NCI-H1105 treated with DMSO at 0.1 percent for 48 hours (cell line): ENCODE results near the gene MICOS13.

ENCODE experiments used
- DNase-seq: peaks from one replicate; lab custom pipeline; 2025; lab: John Stamatoyannopoulos, UW

MICOS13 gene

DNA sequence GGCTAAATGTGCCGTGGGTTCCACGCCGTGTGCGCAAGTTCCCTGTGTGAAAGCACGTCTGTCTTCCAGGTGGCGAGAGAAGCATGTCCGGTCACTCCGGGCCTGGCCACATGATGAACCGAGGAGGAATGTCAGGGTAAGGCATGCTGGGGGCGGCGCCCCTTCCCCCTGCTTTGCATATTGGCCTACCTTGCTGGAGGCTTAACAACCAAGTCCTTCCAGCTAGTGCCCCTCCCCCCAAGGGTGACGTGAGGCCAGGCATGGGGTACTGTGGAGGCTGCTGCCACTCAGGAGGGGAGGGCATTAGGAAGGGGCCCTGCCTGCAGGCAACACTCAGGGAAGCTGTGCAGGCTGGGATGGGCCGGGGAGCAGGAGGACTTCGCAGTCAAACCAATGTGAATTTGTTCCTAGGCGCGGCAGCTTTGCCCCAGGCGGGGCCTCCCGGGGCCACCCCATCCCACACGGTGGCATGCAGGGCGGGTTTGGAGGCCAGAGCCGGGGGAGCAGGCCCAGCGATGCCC is 12.5 kb downstream of the MICOS13 start:
- DNase-seq, result no peak

DNA sequence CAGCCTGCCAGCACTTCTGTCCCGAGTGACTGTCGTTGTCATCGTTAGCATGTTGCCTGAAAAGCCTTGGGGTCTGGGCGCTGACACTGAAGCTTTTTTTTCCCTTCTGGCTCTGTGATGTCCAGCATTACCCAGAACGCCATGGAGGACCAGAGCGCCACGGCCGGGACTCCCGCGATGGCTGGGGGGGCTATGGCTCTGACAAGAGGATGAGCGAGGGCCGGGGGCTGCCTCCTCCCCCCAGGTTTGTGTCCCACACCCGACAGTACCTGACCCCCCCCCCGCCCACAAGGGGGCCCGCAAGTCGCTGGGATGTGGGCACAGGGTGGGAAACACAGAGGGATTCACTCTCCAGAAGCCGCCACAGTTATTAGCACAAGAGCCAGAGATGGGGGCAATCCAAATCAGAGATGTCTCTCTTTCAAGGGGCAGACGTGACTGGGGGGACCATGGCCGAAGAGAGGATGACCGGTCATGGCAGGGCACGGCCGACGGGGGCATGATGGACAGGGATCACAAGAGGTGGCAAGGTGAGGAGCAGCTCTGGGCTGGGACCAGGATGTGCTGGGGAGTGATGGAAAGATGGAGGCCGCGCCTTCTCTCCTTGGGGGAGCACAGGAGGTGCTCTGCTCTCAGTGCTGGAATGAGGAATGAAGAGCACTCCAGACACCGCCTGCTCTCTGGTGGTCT is 13.2 kb downstream of the MICOS13 start:
- no peak for DNase-seq

DNA sequence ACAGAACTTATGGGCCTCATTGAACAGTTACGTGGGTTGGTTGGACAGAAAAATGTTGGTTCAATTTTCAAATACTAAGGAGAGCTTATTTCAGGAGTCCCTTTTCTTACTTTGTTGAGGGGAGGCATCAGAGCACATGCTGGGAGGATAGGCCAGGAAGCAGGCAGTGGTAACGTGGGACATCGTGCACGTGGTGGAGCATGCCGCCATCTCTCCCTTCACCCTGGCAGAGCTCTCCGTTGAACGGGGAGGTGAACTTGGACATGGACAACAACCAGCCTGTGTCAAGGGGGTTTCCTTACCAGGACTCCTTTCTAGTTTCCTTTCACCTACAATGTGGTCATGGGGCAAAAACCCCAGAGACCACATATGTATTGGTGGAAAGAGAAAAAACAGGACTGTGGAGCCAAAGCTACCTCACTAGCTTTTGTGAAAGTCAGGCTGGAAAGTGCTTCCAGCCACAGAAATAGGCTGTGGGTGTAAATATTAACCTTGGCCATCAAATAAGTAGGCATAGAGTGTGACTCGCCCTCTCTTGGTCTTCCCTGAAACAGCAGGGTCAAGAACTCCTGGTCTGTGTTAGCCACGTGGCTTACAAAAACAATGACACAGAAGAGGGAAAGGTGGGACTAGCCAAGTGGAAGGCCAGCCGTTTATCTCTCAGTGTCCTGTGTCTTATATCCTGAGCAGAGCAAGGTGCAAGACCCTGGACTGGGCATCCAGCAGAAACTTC is 14.4 kb downstream of the MICOS13 start:
- DNase-seq, result no peak

DNA sequence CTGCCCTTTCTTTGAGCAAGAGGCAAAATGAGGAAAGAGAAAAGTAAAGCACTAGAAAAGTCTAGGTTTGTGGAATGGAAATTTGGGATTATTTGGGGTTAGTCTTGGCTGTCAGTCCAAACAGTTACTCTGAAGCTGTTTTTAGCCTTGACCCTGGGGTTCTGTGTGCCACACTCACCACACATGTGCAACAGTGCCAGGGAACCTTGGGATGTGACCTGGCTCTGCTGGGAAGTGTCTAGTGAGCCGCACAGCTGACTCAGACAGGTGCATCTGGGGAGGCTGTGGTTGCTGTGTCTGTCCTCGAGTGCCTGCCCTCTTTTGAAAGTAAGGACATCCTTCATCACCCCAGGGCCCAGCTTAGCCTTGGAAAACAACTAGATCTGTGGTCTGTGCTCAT is 15.8 kb downstream of the MICOS13 start:
- DNase-seq, result no peak

DNA sequence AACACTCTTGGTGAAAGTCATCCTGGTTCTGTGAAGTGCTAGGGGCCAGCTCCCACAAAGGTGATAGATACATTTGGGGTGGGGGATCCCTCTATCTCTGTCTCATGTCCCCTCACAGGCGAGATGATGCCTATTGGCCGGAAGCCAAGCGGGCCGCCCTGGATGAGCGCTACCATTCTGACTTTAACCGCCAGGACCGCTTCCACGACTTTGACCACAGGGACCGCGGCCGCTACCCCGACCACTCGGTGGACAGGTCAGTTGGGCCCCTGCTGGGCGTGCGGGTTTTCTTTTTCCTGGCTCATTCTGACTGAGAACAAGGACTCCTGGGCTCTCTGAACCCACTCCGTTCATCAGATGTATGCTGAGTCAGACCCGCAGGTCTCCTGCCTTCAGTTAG is 16.4 kb downstream of the MICOS13 start:
- no peak for DNase-seq

DNA sequence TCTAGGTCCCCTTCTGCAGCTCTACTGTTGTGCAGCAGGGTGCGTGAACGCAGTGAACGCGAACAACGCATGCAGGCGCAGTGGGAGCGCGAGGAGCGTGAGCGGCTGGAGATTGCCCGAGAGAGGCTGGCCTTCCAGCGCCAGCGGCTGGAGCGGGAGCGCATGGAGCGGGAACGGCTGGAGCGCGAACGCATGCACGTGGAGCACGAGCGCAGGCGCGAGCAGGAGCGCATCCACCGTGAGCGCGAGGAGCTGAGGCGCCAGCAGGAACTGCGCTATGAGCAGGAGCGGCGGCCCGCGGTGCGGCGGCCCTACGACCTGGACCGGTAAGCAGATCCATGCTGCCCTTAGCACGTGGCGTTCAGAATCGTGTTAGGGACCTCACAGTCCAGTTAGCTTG is 18.8 kb downstream of the MICOS13 start:
- no peak for DNase-seq

DNA sequence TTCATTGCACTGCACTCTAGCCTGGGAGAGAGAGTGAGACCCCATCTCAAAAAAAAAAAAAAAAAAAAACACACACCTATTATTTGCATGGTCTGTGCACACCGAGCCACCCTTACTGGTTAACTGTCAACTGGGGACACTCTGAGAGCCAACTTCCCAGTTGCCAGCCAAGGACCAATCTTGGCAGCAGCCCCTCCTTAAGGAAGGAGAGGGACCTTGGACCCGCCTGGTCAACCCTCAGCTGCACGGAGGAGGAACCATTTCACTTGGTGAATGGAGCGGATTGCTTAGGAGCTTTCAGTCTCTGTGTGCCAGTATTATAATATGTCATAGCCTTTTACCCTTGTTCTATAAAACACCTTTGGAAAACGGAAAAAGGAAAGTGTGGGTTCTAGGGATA is 24.9 kb downstream of the MICOS13 start:
- no peak for DNase-seq

DNA sequence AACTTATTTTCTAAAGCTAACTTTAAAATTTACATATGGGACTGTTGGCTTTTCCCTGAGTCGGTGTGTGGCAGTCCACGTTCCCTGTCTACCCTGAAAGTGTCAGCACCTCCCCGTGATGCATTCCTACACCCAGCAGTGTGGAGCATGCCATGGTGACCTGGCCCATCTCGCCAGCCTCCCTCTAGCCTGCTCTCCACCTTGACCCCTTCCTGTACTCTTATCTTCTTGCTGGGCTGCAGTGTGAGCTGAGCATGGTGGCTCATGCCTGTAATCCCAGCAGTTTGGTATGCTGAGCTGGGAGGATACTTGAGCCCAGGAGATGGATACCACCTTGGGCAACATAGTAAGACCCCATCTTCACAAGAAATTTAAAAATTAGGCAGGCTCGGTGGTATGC is 25.4 kb downstream of the MICOS13 start:
- DNase-seq, result no peak

DNA sequence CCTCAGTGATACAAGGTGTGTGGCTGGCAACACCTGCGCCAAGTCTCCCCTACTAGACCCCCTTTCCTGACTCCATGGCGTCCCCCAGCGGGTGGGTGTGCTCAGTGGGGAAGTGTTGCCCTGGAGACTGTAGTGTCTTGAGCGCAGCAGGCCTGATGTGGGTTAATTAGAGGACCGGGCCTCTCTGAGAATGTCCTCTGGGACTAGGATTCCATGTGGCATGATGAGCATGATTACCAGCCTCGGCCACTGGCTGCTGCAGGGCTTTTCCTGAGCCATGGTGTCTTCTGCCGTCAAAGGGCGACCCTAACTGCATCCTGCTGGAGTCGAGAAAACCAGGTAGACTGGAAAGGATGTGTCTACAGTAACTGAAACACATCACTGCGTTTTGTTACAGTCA is 28.1 kb downstream of the MICOS13 start:
- no peak for DNase-seq

DNA sequence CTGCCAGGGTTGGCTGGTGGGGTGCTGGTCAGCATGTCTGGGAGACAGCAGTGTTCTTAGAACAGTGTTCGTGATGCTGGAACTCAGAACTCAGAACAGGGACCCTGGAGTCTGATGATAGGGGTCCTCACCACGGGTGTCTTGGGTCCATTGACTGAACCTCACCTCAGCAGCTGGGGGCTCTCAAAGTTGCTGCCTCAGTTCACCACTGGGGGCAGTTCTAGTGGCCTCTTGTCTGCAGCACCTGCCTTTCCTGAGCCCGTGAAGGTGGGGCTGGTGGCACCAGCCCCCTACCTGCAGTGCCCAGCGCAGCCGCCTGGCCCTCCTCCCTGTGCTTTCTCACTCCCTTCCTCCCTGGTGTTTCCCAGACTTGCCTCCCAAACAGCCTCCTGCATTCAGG is 29.0 kb downstream of the MICOS13 start:
- DNase-seq, result no peak

DNA sequence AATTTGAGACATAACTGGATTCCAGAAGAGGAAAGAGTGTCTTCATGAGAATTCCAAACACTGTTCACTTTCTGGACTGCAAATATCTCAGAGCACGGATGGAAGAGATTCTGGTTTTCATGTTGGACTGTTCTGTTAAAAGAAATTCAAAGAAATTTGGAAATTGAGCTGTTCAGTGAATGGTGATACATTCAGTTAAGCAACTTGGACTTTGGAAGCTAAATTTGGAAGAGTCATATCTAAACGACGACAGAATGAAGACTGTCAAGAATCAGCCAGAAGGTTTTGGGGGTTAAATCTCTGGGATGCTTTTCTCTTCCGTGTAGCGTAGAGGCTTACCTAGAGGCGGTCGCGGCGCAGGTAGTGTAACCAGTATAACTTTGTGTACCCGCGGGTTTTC is 31.9 kb downstream of the MICOS13 start:
- no peak for DNase-seq

DNA sequence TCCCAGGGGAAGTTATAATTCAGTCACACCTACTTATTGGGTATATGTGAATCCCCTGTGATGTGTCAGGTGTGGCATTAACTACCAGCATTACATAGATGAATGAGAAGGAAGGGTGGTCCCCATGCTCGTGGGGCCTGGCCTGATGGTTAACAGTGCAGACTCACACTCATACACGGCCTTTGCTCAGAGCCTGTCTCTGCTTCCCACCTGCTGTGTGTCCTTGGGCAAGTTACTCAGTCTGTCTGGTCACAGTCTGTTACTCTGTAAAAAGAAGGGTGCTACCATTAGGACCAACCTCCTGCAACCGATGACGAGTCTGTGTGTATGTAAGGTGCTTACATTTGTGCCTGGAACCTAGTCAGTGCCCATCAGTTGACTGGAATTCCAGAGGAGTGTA is 33.6 kb downstream of the MICOS13 start:
- no peak for DNase-seq

DNA sequence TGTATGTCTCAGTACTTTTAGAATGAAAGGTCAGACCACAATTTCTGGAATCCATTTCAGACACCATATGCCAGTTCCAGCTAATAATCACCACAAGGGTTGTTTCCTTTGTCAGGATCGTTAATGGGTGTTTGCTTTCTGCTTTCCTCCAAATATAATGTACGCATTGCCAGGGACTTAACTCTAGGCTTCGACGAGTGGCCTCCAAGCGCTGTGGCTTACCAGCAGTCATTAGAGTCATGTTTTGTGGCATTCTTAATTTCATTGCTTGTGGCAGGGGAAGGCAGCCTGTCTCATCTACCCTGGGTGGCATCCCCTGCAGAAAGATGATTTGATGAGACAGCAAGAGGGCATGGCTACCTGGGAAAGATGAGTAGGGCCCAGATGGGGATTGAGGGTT is 34.9 kb downstream of the MICOS13 start:
- peak; percentile 48 for DNase-seq

DNA sequence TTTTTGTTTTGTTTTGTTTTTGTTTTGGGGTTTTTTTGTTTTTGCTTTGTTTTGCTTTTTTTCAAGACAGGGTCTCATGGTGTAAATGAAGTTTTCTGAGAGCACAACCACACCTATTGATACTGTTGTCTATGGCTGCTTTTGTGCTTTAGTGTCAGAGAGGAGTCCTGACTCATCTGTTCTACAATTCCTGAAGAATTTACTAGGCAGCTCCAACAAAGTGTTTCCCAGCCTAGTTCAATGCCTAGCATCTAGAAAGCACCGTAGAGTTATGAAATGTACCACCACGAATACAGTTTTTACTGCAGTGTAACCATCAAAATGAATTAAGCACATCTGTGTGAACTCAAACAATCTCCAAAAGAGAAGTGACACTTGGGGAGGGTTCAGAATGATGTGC is 36.3 kb downstream of the MICOS13 start:
- DNase-seq, result no peak

DNA sequence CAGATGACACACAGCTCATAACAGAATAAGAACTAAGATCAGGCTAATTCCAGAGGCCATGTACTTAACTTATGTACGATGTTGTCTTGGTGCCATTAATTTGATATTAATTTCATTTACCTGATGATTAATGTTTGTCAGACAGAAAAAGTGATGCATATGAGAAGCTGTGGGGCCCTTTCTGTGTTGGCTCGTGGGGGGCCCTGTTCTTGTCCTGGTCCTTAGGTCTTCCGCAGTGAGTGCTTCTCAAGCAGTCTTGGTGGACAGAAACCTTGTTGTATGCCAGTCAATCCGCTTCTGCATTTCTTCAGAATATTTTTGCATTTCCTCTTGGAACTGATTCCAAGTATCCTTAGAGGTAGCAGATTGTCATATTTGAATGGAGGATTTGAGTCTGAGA is 37.3 kb downstream of the MICOS13 start:
- no peak for DNase-seq

DNA sequence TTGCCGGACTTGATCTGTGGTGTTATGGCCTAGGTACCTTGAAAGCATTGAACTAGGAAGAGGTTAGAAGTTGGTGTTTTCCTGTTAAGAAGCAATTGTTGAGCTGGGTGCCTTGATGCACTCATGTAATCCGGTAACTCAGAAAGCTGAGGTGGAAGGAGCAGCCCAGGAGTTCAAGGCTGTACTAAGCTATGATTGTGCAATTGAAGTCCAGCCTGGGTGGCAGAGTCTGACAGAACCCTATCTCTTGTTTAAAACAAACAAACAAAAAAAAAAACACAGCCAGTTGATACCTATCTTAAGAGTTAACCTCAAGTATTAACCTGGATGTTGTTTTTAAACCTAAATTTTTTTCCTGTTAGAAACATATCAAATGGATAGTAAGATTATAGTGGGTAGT is 38.1 kb downstream of the MICOS13 start:
- no peak for DNase-seq

DNA sequence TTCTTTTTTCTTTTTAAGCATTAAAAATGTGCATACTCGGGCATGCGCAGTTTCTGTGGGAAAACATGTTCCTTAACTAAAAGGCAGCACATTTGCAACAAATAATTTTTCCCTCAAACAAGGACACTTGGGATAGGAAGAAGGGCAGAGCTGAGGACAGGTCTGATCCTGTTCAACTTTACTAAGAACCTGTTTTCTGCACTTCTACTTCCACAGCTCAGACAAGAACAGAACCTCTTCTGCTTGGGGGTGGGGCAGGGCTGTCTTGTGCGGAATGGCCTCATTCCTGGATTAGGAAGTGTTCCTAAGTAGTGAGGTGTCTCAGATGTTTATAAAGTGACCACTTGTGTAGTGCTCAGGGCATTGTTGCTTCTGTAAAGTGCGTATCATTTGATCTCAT is 39.1 kb downstream of the MICOS13 start:
- no peak for DNase-seq

DNA sequence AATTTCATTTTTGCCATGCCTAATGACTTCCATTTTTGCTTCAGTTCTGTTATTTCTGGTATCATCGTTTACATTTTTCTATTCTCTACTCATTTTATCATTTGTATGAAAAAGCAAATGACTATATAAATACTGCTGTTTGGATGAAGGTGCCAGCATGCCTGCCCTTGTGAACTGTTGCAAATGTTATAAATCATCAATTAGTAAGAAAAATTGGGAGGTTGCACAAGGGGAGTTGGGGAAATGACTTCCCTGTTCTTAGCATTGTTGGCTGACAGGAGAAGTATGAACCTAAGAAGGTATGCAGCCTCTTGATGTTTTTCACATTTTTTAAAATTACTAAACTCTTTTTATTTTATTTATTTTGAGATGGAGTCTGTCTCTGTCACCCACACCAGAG is 42.3 kb downstream of the MICOS13 start:
- DNase-seq, result no peak

DNA sequence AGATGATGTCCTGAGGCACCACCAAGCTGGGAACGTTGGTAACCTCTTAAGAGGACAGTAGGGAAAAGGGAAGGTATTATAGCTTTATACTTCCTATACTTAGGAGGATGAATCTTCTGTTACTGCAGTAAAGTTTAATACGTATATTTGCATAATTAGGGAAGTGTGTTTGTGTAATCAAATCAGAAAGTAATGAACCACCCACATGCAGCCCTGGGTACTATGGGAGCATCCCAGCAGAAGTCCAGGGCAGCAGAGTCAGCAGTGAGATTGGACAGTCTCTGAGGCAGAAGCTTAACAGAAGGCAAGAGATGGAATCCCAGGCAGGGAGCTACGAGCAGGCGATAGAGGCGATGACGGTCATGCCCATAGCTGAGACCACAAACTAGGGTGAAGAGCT is 44.9 kb downstream of the MICOS13 start:
- DNase-seq, result no peak

DNA sequence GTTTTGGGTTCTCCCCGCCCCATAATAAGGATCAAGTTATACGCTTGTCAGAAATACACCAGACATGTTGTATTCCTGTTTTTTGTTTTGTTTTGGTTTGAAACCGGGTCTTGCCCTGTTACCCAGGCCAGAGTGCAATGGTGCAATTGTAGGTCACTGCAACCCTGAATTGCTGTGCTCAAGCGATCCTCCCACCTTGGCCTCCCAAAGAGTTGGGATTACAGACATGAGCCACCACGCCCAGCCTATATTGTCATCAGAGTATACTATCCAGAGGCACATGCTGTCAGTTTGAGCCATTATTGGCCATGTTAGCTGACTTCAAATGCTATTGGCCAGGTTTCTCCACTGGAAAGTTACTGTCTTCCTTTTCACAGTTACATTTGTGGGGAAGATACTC is 47.7 kb downstream of the MICOS13 start:
- DNase-seq, result no peak

DNA sequence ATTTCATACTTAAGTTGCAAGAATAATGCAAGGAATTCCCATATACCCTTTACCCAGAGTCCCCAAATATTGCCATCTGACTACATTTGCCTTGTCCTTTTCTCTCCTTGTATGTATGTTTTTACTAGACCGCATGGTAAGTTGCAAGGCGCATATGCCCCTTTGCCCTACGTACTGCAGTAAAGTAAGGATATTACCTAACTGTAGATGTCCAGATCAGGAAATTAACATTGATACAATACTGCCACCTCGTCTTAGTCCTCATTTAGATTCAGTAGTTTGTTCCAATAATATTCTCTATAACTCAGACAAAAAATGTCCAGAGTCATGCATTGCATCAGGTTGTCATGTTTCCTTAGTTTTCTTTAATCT is 48.1 kb downstream of the MICOS13 start:
- DNase-seq, result no peak

DNA sequence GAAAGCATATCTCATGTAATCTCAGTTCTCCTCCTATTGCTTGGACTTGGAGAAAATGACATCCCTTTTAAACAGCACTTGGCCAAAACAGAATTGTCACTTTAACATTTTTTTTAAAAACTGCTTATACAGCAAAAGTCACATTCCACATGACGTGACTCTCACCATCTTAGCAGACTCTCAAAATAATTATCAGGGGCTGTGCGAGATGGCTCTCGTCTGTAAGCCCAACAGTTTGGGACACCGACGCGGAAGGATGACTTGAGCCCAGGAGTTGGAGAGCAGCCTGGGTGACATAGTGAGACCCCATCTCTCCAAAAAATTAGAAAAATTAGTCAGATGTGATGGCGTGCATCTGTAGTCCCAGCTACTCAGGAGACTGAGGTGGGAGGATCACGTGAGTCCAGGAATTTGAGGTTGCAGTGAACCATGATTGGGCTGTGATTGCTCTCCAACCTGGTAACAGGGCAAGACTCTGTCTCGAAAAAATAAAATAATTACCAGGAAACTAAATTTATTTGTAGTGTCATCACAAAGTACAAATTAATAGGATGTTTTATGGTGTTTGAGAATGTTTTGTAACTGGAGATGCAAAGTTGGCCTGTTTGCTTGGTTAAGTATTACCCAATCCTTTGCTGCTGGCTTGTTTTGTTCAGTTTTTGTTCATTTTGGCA is 48.6 kb downstream of the MICOS13 start:
- DNase-seq, result no peak

DNA sequence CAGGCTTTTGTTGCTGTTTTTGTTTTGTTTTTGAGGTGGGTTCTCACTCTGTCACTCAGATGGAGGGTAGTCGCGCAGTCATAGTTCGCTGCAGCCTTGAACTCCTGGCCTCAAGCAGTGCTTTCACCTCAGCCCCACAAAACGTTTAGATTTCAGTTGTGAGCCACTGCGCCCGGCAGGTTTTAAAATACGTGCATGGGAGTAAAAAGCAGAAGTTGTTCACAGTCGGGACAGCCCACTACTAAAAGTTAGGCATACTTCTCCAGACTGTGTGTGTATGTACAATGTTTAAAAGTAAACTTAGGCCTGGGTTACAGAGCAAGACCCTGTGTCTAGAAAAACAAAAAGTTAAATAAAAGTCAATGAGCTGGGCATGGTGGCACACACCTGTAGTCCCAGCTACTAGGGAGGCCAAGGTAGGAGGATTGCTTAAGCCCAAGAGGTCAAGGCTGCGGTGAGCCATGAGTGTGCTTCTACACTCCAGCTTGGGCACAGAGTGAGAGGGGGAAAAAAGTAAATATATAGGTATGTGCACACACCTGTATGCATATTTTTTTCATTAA is 51.3 kb downstream of the MICOS13 start:
- DNase-seq, result no peak
